ENCODE results near the gene ERC1. TPM values are rescaled to one million over a fixed set of nuclear protein-coding genes. Genes with fewer than 3 reads are reported as not detected.

ERC1 gene
- total and polyA plus RNA-seq, 2 donors (not counting 3 experiments of a cell fraction or from before 2014, with no cell fraction given) = 11.7 to 66.1 TPM

- Histone ChIP-seq H4K20me1 (replicated peaks; ENCODE audit: control insufficient read depth, extremely low read depth, insufficient read depth, low read length) (peaks cover 4% of the 10 kb centered on the region), H3K9ac (replicated peaks; ENCODE audit: extremely low read depth, insufficient read depth, low read length) (no peak overlapping the region), H3K36me3 (ENCODE audit: control insufficient read depth in 2 of 2, extremely low read depth in 1 of 2, insufficient read depth in 2 of 2, low read length in 2 of 2) (no peaks in the 10 kb centered on the region), H3K9me1 (replicated peaks; ENCODE audit: control insufficient read depth, extremely low read depth, insufficient read depth, low read length) (no peaks in the 10 kb centered on the region), H3K9me3 (replicated peaks; ENCODE audit: control insufficient read depth, insufficient read depth, low read length) (no peaks in the 10 kb centered on the region), H3K4me3 (replicated peaks in 1 of 3; ENCODE audit: insufficient read depth in 1 of 3, low read depth in 1 of 3, low read length in 3 of 3) (no peak overlapping the region), H3K4me2 (ENCODE audit: insufficient read depth, low read length) (no peak overlapping the region), H3K79me2 (ENCODE audit: control insufficient read depth, insufficient read depth, low read length) (no peaks in the 10 kb centered on the region), H2AFZ (ENCODE audit: low read depth, low read length) (no peak overlapping the region), H3K27ac (ENCODE audit: insufficient read depth, low read depth, low read length) (no peak overlapping the region), H3K27me3 (ENCODE audit: control insufficient read depth in 2 of 2, insufficient read depth in 2 of 2, low read length in 2 of 2) (peaks cover 19 to 30% of the 10 kb centered on the region in 2 experiments), H3K4me1 (ENCODE audit: control insufficient read depth, extremely low read depth, insufficient read depth, low read length) (peaks cover 14% of the 10 kb centered on the region)
- ChIA-PET CTCF (interaction anchor here (1.3 to 2.1 kb wide), 2 partner anchors 186 to 350 kb away, joined by 4 to 7 read pairs; no protein-coding TSS in a partner anchor), POLR2A (no interaction called here)
- DNase-seq (ENCODE audit: low read depth, low spot score) (no peak), FAIRE-seq (no peak)
- TF ChIP-seq FOS (IDR thresholded peaks at IDR 0.05; ENCODE audit: borderline replicate concordance, insufficient read depth, low read length) = no peak
- no peak for TF ChIP-seq POLR2AphosphoS5 (IDR thresholded peaks at IDR 0.05; ENCODE audit: insufficient read depth, low read depth, low read length)
- TF ChIP-seq GATA2 (IDR thresholded peaks at IDR 0.05; ENCODE audit: insufficient read depth, insufficient read length, low read depth, low read length) = no peak
- no peak for TF ChIP-seq JUN (IDR thresholded peaks at IDR 0.05; ENCODE audit: borderline replicate concordance, insufficient read depth, insufficient read length, low read depth)
- TF ChIP-seq MAX (IDR thresholded peaks at IDR 0.05; ENCODE audit: insufficient read depth, insufficient read length) = no peak
- TF ChIP-seq MYC (IDR thresholded peaks at IDR 0.05; ENCODE audit: low read depth, low read length) = no peak
- TF ChIP-seq EZH2 (IDR thresholded peaks at IDR 0.05; ENCODE audit: borderline replicate concordance, low read depth, low read length, severe bottlenecking) = no peak
- no peak for TF ChIP-seq POLR2A (IDR thresholded peaks at IDR 0.05; ENCODE audit: low read depth, low read length)
- no peak for TF ChIP-seq CTCF (IDR thresholded peaks at IDR 0.05; ENCODE audit: extremely low read depth in 1 of 2, insufficient read depth in 1 of 2, low read depth in 1 of 2, low read length in 2 of 2)
- intact Hi-C loops (cut with micrococcal nuclease) = no loop called here
- dilution Hi-C loops (cut with MboI; ENCODE audit: extremely low pct_ligation_motif_present, low sequenced_read_pairs) = no loop called here
- no TSS peak for BruUV-seq (replicated peaks)
Observed at GRCh38 chr12:1467710-1468109, 476.7 kb downstream of the ERC1 start.
